Measurements from ENCODE around the gene CARD11.

DNA sequence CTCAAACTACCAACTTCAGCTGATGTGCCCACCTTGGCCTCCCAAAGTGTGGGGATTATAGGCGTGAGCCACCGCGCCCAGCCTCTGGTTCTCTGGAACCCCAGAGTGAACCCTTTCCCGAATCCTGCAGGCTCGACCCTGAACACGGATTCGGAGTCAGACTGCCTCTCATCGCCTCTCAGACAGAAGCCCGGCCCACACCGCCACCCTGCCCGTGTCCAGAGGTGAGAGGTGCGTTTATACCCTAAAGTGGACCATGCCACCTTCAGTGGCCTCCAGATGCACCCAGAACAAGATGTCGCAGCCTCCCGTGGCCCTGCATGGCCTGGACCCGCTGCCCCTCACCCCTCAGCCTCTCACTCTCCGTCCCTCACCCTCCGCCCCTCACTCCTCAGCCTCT lies 134.6 kb downstream of the CARD11 start:
- TF ChIP-seq, protein P1, sequence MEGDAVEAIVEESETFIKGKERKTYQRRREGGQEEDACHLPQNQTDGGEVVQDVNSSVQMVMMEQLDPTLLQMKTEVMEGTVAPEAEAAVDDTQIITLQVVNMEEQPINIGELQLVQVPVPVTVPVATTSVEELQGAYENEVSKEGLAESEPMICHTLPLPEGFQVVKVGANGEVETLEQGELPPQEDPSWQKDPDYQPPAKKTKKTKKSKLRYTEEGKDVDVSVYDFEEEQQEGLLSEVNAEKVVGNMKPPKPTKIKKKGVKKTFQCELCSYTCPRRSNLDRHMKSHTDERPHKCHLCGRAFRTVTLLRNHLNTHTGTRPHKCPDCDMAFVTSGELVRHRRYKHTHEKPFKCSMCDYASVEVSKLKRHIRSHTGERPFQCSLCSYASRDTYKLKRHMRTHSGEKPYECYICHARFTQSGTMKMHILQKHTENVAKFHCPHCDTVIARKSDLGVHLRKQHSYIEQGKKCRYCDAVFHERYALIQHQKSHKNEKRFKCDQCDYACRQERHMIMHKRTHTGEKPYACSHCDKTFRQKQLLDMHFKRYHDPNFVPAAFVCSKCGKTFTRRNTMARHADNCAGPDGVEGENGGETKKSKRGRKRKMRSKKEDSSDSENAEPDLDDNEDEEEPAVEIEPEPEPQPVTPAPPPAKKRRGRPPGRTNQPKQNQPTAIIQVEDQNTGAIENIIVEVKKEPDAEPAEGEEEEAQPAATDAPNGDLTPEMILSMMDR (IDR thresholded peaks at IDR 0.05), result no peak
- TF ChIP-seq POLR2AphosphoS5 (IDR thresholded peaks at IDR 0.05), result no peak

Data from esophagus muscularis mucosa (tissue), 3 donors.